NCI-H748 treated with DMSO at 0.1 percent for 48 hours (cell line): Measurements from ENCODE around the gene HMCN2.

Experiments
- DNase-seq: peaks from one replicate; lab custom pipeline; 2025; lab: John Stamatoyannopoulos, UW

HMCN2 gene

DNA sequence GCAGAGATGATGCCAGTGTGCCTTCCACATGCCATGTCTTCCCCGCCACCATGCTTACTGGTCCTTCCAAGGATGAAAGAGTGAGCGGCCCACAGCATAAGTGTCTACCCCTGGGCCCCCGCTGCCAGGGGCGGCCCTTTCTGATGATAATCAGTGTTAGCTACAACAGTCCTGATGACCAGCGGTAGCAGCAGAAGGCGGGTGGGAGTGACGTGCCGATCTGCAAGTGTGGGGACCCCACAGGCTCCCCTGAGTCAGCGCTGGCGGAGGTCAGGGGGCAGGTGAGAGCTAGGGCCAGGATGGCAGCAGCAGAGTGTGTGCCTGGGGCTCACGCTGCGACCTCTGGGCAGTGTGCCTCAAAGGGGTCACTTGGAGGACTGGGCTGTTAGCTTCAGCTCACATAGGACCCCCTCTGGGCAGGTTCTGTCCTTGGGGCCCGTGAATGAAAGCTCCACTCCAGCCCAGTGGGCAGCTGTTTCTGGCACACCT lies 80.4 kb downstream of the HMCN2 start:
- DNase-seq, result no peak

DNA sequence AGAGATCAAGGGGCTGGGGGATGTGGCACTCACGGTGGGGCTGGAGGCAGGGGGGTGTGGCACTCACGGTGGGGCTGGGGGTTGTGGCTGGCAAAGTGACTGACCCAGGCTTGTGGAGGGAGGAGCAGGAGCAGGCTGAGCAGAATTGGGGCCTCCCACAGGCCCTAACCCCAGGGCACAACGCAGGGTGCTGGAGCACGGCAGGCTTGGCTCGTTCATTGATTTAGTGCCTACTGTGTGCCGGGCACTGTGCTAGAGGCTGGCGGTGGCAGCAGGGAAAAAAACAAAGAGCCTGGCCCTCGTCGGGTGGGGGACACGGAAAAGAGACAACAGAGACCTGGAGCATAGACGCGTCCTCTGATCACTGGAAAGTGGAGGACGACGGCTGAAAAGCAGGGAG lies 80.9 kb downstream of the HMCN2 start:
- DNase-seq, result no peak

DNA sequence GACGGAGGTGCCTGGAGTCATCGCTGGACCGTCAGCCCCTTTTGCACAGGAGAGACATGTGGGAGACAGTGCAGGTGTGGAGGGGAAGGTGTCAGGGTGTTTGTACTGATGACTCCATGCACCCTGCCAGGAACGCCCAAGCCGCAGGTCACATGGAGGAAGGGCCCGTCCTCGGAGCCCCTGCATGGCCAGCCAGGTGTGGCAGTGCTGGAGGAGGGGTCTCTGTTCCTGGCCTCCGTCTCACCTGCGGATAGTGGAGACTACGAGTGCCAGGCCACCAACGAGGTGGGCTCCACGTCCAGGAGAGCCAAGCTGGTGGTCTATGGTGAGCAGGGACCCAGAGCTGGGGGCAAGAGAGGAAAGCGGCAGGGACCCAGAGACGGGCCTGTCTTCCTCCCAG lies 81.5 kb downstream of the HMCN2 start:
- no peak for DNase-seq

DNA sequence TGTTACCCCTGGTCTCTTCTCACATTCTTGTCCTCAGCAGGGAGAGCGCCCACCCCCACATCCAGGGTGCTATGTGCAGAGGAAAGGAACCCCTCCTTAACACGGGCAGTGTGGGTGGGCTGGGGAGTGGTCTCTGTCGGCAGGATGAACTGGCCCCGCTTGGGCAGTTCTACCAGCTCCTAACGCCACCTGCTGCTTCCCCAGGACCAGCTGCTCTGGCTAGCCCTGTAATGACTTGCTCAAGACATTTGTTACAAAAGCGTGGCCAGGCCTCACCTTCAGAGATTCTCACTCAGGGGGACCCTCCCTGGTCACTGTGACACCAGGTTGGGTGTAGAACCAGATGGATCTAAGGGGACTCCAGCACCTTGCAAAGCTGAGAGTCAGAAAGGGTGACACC lies 82.4 kb downstream of the HMCN2 start:
- DNase-seq, result no peak

DNA sequence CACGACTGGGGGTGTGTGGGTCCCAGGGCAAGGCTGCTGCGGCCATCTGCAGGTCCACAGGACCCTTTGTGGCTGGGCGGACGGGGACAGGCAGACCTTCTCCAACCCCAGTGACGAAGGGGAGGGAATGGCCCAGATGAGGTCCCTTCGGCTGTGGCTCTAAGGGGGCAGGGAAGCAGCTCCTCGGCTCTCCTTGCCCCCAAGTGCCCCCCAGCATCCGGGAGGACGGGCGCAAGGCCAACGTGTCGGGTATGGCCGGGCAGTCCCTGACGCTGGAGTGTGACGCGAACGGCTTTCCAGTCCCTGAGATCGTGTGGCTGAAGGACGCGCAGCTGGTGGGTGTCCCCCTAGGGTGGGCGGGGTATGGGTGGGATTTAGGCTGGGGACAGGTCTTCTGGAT lies 82.8 kb downstream of the HMCN2 start:
- no peak for DNase-seq

DNA sequence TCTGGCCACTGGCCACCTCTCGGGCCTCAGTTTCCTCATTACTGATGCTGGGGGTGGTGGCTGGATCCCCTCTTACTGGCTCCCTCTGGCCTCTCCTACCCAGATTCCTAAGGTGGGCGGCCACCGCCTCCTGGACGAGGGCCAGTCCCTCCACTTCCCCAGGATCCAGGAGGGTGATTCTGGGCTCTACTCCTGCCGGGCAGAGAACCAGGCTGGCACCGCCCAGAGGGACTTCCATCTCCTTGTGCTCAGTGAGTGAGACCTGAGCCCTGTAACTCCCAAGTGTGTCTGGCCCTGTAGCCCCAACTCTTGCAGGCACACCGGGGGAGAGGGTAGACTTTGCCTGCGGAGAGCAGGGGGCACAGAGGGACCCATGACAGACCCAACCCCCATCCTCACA lies 83.3 kb downstream of the HMCN2 start:
- no peak for DNase-seq

DNA sequence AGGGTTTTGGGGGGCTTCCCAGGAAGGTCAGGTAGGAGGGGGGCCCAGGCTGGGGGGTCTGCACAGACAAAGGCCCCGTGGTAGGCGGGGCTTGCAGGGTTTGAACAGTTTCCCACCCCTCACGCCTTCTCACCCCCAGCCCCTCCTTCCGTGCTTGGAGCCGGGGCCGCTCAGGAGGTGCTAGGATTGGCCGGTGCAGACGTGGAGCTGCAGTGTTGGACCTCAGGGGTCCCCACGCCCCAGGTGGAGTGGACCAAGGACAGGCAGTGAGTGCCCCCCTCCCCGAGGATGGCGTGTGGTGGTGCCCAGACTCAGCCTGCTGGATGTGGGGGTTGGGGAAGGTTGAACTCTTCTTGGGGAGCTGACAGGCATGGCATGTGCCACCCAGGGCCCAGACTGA lies 83.8 kb downstream of the HMCN2 start:
- no peak for DNase-seq

DNA sequence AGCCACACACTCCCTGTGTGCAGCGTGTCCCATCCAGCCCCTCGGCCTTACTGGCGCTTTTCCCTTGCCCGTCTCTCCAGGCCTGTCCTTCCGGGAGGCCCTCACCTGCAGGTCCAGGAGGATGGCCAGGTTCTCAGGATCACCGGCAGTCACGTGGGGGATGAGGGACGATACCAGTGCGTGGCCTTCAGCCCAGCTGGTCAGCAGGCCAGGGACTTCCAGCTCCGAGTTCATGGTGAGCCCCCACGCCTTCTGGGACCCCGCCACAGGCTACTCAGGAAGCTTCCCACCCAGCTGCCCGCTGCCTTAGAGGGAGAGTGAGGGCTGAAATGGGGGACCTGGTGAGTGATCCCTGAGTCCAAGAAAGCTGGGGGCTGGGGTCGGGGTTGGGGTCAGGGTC lies 85.8 kb downstream of the HMCN2 start:
- DNase-seq, result no peak

DNA sequence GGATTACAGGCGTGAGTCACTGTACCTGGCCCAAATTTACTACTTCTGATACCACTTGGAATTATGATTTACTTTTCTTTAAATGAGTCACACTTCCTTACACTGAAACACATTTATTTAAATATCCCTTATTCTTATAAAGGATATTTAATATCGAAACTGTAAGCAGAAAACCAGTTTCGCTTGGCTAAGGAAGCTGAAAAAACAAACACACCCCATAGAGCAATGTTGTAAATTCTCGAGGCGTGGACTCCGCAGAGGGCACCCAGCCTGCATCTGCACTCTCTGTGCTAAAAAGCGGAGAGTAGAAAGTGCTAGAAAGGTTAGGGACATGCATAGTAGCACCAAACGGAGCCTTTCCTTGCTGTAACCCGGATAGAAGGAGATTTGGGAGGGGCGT lies 86.5 kb downstream of the HMCN2 start:
- no peak for DNase-seq

DNA sequence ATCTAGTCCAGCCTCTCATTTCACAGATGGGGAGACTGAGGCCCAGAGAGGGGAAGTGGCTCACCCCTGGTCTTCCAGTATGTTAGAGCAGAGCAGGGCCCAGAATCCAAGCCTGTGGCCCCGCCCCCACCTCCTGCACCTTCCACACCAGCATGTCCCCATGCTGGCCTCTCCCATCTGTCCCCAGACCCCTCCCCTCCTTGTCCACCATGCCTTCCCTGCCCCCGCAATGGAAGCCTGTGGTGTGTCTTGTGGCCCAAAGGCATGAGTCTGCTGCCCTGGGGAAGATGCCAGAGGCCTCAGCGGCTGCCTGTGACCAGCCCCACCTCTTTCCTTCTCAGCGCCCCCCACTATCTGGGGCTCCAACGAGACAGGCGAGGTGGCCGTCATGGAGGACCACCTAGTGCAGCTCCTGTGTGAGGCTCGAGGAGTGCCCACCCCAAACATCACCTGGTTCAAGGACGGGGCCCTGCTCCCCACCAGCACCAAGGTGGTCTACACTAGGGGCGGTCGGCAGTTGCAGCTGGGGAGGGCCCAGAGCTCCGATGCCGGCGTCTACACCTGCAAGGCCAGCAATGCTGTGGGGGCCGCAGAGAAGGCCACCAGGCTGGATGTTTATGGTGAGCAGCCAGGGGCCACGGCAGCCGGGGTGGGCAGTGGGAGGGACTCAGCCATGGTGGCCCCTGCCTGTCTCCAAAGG lies 87.2 kb downstream of the HMCN2 start:
- DNase-seq, result no peak

DNA sequence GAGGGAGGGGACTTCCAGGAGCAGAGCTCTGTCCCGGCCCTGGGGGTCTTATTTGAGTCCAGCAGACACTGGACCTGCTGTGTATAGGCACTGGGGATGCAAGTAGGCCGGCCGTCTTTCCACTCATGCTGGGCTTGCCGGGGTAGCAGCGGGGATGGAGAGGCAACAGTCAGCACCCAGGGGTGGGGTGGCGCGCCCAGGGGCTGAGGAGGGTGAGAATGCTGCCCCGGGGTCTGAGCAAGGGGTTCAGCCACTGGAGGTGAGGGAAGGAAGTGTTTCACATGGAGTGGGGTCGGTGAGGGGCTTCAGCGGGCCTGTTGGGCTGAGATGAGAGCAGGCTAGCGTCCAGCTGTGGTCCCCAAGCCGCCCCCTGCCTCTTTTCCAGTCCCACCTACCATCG lies 88.8 kb downstream of the HMCN2 start:
- DNase-seq, result no peak

DNA sequence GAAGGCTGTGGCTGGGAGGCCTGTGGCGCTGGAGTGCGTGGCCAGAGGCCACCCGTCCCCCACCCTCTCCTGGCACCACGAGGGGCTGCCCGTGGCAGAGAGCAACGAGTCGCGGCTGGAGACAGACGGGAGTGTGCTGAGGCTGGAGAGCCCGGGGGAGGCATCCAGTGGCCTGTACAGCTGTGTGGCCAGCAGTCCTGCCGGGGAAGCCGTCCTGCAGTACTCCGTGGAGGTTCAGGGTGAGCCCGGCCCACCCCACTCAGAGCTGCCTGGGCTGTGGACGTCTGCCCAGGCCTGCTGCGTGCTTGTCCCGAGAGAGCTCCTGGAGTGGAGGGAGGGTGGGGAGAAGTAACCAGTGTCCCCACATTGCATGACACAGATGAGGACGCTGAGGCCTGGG lies 89.2 kb downstream of the HMCN2 start:
- DNase-seq, result no peak

DNA sequence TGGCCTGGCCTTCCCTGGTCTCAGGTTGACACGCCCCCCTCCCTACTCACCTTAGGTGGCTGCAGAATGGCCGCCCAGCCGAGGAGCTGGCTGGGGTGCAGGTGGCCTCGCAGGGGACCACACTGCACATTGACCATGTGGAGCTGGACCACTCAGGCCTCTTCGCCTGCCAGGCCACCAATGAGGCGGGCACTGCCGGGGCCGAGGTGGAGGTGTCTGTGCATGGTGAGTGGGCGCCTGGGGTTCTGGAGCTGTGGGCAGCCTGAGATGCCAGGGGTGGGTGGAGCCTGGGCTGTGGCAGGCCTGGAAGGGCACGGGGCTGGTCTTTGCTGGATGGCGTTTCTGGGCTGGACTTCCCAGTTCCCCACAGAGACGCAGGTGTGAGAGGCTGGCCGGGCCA lies 90.5 kb downstream of the HMCN2 start:
- no peak for DNase-seq

DNA sequence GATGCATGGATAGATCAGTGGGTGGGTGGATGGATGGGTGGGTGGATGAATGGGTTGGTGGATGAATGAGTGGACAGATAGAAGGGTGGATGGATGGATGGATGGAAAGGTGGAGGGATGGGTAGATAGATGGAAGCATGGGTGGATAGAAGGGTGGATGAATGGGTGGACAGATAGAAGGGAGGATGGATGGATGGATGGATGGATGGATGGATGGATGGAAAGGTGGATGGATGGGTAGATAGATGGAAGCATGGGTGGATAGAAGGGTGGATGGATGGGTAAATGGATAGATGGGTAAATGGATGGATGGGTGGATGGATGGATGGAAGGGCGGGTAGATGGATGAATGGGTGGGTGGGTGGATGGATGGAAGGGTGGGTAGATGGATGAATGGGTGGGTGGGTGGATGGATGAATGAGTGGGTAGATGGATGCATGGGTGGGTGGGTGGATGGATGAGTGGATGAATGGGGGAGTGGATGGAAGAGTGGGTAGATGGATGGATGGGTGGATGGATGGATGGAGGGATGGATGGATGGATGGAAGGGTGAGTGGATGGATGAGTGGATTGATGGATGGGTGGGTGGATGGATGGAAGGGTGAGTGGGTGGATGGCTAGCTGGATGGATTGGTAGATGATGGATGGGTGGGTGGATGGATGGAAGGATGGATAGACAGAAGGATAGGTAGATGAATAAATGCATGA lies 91.5 kb downstream of the HMCN2 start:
- no peak for DNase-seq

DNA sequence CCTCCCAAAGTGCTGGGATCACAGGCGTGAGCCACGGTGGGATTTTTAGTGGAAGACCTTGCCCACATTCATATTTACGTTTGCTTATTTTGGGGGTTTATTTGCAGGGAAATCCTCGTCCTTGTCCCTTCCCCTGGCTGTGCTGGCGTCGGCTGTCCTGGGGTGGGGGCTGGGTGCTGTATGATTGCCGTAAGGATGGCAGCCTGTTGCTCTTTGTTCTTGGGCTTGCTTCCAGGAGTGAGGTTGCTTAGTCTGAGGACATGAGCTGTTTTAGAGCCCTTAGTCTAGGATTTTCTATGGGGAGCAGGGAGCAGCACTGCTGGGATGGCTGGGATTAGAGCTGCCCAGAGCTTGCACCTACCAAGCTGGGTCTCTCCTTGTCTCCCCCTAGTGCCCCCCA lies 93.4 kb downstream of the HMCN2 start:
- DNase-seq, result no peak

DNA sequence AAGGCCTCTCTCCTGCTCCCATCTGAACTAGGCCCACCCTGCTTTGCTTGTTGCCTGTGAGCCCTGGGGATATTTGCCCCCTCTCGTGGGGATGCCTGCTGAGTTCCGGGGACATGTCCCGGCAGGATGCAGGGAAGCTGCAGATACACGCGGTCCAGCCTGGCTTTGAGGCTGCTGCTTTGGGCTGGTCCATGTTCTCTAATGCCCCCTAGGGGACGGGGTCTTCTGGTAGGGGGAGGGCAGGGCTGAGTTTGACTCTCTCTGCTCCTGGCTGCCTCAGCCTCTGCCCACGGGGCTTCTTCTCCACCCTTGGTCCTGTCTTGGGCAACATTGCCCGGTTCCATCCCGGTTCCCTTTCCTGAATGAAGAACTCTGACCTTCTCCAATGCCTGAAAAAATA lies 94.3 kb downstream of the HMCN2 start:
- no peak for DNase-seq

DNA sequence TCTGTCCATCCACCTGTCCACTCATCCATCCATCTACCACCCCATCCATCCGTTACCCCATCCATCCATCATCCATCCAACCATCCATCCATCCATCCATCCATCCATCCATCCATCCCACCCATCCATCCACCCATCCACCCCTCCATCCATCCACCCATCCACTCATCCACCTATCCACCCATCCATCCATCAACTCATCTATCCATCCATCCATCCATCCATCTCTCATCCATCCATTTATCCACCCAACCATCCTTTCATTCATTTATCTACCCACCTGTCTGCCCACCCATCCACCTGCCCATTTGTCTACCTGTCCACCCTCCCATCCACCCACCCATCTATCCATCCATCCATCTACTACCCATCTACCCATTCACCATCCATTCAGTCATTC lies 95.1 kb downstream of the HMCN2 start:
- no peak for DNase-seq

DNA sequence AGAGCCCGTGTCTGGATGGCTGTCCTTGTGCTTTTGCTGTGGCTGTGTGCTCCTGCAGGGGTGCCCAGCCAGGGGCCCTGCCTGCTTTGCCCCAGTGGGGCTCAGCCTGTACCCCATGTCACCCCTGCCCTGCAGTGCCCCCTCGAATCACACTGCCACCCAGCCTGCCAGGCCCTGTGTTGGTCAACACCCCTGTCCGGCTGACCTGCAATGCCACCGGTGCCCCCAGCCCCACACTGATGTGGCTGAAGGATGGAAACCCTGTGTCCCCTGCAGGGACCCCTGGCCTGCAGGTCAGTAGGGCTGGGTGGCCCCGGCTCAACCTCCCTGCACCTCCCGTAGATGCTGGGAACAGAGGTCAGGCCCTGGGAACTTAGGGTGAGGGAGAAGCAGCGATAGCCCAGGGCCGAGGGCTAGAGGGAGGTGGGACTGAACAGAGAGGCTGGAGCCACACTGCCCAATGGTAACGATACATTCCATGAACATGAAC lies 96.4 kb downstream of the HMCN2 start:
- no peak for DNase-seq

DNA sequence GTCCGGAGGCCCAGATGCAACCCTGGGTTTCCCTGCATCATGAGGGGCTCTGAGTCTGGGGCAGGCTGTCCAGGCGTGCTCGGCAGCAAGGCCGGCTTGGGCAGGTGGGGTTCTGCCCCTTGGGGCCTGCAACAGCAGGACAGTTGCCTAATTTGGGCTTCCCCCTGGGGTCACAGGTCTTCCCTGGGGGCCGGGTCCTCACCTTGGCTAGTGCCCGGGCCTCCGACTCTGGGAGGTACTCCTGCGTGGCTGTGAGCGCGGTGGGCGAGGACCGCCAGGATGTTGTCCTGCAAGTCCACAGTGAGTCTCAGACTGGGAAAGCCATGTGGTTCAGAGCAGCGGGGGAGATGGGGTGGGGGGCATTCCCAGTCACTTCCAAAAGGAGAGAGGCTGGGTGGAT lies 97.1 kb downstream of the HMCN2 start:
- no peak for DNase-seq

DNA sequence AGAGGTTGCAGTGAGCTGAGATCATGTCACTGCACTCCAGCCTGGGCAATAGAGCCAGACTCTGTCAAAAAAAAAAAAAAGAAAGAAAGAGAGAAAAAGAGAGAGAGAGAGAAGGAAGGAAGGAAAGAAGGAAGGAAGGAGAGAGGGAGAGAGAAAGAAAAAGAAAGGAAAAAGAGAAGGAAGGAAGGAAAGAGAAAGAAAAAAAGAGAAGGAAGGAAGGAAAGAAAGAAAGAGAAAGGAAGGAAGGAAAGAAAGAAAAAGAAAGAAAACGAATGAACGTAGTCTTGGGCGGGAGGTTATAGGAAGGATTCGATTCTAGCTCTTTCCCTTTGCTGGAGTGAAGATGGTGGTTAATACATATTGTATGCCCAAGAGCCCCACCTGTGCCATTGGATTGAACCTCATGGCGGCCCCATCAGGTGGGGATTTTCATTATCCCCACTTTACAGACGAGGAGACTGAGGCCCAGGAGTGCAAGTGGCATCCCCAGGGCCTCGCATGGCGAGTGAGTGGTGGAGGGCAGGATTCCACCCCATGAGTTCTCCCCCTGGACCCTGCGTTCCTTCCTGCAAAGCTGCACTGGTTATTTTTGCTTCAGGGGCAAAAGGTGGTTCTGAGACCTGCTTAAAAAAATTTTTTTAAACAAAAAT lies 98.3 kb downstream of the HMCN2 start:
- no peak for DNase-seq

DNA sequence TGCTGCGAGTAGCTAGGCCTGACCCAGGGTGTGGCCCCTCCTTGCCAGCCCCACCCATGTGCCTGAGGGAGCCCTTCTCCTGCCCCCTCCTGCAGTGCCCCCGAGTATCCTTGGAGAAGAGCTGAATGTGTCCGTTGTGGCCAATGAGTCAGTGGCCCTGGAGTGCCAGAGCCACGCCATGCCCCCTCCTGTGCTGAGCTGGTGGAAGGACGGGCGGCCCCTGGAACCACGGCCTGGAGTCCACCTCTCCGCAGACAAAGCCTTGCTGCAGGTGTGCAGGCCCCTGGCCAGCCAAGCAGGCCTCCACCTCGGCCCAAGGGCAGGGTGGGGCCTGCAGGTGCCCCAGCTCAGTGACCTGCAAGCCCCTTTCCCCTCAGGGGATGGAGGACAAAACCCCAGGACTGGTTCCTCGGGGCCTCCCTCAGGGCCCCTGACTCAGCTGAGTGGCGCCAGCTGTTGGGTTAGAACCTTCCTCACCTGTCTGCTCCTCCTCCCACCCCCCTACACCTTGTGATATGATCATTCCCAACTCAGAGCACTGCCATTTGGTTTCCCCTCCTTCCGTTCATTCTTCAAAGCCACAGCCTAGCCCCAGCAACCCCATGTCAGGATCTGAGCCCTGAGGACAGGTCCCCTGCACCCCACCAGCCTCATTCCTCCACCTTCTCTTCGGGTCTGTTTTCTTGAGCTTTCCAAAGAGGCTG lies 99.2 kb downstream of the HMCN2 start:
- DNase-seq, result no peak

DNA sequence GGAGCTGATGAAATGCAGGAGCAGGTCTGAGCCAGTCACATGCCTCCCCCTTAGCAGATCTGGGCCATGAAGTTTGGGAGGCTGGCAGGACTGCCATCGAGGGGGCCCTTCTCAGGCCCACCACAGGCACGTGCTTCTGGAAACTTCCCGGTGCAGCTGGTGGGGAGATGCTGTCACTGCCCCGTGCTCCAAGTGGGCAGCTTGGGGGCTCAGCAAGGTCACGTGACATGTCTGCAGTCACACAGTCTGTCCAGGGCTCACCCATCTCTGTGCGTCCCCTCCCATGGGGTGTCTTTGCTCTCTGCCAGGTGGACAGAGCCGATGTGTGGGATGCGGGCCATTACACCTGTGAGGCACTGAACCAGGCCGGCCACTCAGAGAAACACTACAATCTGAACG lies 99.8 kb downstream of the HMCN2 start:
- DNase-seq, result no peak

DNA sequence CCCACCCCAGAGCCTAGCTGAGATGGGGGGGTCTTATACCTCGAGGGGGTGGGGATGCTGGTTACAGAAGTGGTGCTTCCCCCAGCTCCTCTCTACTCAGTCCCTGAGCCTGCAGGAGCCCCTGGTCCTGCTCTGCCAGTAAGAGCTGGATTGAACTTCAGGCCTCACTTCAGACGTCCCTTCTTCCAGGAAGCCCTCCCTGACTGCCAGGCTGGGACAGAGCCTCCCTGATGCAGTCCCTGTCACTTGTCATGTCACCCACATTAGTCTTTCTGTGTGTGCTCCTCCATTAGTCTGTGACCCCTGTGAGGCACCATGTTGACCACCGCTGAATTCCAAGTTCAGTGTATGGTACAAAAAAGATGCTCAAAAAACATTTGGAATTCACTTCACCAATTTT lies 100.5 kb downstream of the HMCN2 start:
- DNase-seq, result no peak
